Measurements from ENCODE around the gene WNT3A. TPM values are rescaled to one million over a fixed set of nuclear protein-coding genes. Genes with fewer than 3 reads are reported as not detected.

The WNT3A gene
- polyA plus RNA-seq, 1 experiment, result not detected

DNA sequence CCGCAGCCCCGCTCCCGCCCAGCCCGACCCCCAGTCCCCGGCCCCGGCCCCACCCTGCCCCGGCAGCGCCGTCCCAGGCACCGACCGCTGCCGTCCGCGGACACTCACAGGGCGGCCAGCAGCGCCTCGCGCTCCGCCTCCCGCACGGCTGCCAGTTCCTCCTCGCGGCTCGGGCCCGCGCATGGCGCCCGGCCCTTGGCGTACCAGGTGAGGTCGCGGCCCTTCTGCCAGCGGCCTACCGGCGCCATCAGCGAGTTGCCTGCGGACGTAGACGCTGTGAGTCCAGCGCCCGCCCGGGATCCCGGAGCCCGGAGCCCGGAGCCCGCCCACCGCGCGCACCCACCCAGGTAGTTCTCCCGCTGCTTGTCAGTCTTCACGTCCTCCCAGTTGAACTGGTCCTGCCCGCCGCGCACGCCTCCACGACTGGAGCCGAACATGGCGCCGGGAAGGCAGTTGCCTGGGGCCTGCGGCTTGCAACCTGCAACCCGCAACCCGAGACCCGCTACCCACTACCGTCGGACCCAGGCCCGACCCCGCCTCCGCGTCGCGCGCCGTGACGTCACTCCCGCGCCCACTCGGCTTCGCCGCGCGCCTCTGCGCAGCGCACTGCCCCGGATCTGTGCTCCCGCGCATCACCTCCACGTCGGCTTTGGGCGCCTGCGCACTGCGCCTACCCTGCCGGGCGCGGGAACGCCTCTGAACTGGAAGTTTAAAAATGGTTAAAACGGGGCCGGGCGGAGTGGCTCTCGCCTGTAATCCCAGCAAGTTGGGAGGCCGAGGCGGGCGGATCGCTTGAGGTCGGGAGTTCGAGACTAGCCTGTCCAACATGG lies 96.2 kb downstream of the WNT3A start, which contains the start of gene C1orf35:
TSS of gene C1orf35 (minus strand) at position 535 of the 830 bp plus-strand sequence. CDS start at position 437, 98 bp downstream.
- POLR2A ChIA-PET, result no interaction called here
- CTCF ChIA-PET, result no interaction called here

DNA sequence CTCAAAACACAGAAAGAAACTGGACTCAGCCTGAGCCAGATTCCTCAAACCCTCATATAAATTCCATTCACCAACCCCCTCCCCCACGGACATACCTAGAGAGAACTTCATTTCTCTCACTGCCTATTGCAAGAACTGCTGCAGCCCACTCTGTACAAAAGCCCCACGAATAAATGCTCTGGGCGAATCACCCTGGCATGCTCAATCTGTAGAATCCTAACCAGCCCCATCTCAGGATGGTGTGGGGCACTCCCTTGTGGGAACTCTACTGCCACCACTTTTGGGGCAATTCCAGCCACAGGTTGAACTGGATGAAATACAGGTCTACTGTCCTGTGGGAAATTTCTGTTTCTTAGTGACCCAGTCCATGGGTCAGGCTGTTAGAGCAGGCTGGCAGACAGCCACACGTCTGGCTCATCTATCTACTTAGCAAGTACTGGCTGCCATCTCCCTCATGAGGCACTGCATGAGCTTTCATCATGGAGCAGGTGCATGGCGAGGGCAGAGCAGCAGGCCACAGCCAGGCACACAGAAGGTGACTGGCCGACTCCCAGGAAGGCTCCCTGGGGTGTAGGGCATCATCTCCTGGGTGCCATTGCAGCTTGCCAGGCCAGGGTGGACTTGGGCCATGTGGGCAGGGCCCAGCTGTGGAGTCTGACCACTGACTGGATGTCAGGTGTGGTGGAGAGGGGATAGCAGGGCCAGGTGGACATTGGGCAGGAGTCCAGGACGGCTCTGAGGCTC lies 97.9 kb downstream of the WNT3A start:
- H3K27ac ChIP-seq (ENCODE audit: low read depth, low read length), result no peak overlapping the region

More for the DNA sequence above, 96.2 kb downstream of the WNT3A start, which contains the start of gene C1orf35:
- DNase-seq (ENCODE audit: low read depth, low spot score), result peak; percentile 72
- no peaks in the 10 kb centered on the region for H3K27me3 ChIP-seq (ENCODE audit: control insufficient read depth, insufficient read depth, low read length)
- H3K9me3 ChIP-seq (ENCODE audit: control insufficient read depth, insufficient read depth, low read length), result no peaks in the 10 kb centered on the region; the same call in 1 of the 2 replicates
- TF ChIP-seq, protein P1, sequence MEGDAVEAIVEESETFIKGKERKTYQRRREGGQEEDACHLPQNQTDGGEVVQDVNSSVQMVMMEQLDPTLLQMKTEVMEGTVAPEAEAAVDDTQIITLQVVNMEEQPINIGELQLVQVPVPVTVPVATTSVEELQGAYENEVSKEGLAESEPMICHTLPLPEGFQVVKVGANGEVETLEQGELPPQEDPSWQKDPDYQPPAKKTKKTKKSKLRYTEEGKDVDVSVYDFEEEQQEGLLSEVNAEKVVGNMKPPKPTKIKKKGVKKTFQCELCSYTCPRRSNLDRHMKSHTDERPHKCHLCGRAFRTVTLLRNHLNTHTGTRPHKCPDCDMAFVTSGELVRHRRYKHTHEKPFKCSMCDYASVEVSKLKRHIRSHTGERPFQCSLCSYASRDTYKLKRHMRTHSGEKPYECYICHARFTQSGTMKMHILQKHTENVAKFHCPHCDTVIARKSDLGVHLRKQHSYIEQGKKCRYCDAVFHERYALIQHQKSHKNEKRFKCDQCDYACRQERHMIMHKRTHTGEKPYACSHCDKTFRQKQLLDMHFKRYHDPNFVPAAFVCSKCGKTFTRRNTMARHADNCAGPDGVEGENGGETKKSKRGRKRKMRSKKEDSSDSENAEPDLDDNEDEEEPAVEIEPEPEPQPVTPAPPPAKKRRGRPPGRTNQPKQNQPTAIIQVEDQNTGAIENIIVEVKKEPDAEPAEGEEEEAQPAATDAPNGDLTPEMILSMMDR (IDR thresholded peaks at IDR 0.05; ENCODE audit: low read depth, low read length), result no peak
- H3K27ac ChIP-seq (ENCODE audit: low read depth, low read length), result peak within 1 kb of the TSS; percentile 39
- H3K4me3 ChIP-seq (ENCODE audit: low read depth, low read length), result peak within 1 kb of the TSS; percentile 84

DNA sequence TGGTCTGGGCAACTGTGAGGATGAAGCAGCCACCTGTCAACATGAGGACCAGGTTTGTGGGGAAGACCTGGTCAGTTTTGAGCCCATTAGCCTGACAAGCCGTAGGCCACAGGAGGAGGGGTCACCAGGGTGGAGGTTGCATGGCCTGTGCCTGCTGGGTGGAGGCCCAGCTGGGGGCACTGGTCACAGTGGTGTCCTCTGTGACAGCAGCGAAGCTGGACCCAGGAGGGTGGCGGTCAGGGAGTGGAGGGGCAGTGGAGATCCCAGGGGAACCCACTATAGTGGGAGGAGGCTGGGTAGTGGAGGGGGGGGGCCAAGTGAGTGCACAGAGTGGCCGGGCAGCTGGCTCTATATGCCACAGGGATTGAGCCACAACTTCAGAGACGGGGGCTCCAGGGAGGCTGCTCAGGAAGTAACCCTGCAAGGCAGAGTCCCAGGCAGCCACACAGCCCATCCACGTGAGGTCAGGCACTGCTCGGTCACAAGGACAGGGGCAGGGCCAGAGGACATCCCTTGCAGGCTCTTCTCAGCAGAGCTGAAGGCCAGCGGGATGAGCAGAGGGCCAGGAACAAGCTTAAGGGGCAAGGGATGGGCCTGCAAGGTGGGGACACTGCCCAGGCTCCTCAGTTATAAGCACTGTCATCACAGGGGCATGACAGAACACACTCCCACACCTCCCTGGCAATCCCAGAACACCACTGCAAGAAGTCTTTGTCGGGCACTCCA lies 98.6 kb downstream of the WNT3A start:
- no peak overlapping the region for H3K27ac ChIP-seq (ENCODE audit: low read depth, low read length)
- no peak for DNase-seq (ENCODE audit: low read depth, low spot score)
- ChIA-PET POLR2A (interaction anchor here (1.0 to 1.3 kb wide), 2 partner anchors 15 to 60 kb away, joined by 3 read pairs; partner anchors contain the start of gene IBA57), CTCF (no interaction called here)
- no peaks in the 10 kb centered on the region; the same call in 1 of the 2 replicates for H3K9me3 ChIP-seq (ENCODE audit: control insufficient read depth, insufficient read depth, low read length)
- no peak overlapping the region for H3K4me3 ChIP-seq (ENCODE audit: low read depth, low read length)
- H3K27me3 ChIP-seq (ENCODE audit: control insufficient read depth, insufficient read depth, low read length), result no peaks in the 10 kb centered on the region
- TF ChIP-seq, protein P1 (IDR thresholded peaks at IDR 0.05; ENCODE audit: low read depth, low read length), result no peak

More for the DNA sequence above, 97.9 kb downstream of the WNT3A start:
- Histone ChIP-seq H3K4me3 (ENCODE audit: low read depth, low read length) (no peak overlapping the region), H3K27me3 (ENCODE audit: control insufficient read depth, insufficient read depth, low read length) (no peaks in the 10 kb centered on the region), H3K9me3 (ENCODE audit: control insufficient read depth, insufficient read depth, low read length) (no peaks in the 10 kb centered on the region; the same call in 1 of the 2 replicates)
- TF ChIP-seq, protein P1 (IDR thresholded peaks at IDR 0.05; ENCODE audit: low read depth, low read length), result no peak
- no peak for DNase-seq (ENCODE audit: low read depth, low spot score)
- ChIA-PET POLR2A (no interaction called here), CTCF (no interaction called here)

DNA sequence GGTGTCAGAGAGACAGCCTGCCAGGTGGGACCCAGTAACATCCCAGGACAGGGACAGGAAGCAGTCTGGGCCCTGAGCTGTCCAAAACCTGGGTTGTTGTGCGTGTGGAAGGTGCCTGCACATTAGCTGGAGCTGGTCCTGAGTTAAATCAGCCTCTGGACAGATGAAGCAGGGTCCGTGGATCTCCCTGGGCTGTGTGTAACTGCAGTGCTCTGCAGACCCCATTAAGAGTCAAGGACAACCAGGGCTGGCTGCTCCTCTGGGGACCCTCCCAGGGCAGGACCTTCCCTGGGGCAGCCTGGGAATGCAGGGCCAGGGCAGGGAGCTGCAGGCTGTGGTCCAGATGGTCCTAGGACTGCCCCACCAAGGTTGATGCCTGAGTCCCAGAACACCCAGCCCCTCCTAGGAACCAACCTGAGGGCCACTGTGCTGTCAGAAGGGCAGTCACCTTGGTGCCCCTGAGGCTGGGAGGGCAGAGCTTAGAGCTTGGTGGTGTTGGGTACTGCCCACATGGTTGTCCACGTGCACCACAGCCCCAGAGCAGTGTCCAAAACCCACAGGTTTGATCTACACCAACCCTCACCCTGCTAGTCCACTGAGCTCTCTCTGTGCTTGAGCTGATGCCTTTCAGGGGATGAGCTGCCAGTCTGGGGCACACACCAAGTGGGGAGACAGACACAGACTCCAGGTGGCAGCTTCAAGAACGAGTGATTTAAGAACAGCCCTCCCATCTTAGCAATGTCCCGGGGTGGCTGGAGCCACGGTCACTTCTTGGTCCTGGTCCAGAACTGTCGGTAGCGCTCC lies 99.4 kb downstream of the WNT3A start:
- H3K27ac ChIP-seq (ENCODE audit: low read depth, low read length), result no peak overlapping the region
- H3K9me3 ChIP-seq (ENCODE audit: control insufficient read depth, insufficient read depth, low read length), result no peaks in the 10 kb centered on the region; the same call in 1 of the 2 replicates
- no peak overlapping the region for H3K4me3 ChIP-seq (ENCODE audit: low read depth, low read length)
- DNase-seq (ENCODE audit: low read depth, low spot score), result no peak
- ChIA-PET POLR2A (interaction anchor here (1.0 to 1.3 kb wide), 2 partner anchors 16 to 59 kb away, joined by 3 read pairs; partner anchors contain the start of gene IBA57), CTCF (interaction anchor here (0.5 to 1.0 kb wide), 2 partner anchors 25 to 44 kb away, joined by 3 to 4 read pairs; partner anchors contain the start of gene GJC2)
- TF ChIP-seq, protein P1 (IDR thresholded peaks at IDR 0.05; ENCODE audit: low read depth, low read length), result no peak
- no peaks in the 10 kb centered on the region for H3K27me3 ChIP-seq (ENCODE audit: control insufficient read depth, insufficient read depth, low read length)

Data from AG04450 (cell line).